ENCODE results near the gene RAMP2.

The RAMP2 gene

DNA sequence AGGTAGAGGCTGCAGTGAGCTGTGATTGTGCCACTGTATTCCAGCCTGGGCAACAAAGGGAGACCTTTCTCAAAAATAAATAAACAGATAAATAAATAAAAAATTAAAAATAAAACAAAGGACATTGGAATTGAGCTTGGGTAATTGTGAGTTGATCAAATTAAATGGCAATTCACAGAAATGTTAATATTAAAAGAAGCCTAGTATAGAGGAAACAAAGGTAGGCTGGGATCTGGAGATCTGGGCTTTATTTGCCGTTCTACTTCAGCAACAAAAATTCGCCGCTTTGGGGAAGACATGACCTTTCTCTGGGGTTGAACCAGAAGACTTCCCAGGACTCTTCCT is 11.9 kb downstream of the RAMP2 start:
- no peak for DNase-seq

DNA sequence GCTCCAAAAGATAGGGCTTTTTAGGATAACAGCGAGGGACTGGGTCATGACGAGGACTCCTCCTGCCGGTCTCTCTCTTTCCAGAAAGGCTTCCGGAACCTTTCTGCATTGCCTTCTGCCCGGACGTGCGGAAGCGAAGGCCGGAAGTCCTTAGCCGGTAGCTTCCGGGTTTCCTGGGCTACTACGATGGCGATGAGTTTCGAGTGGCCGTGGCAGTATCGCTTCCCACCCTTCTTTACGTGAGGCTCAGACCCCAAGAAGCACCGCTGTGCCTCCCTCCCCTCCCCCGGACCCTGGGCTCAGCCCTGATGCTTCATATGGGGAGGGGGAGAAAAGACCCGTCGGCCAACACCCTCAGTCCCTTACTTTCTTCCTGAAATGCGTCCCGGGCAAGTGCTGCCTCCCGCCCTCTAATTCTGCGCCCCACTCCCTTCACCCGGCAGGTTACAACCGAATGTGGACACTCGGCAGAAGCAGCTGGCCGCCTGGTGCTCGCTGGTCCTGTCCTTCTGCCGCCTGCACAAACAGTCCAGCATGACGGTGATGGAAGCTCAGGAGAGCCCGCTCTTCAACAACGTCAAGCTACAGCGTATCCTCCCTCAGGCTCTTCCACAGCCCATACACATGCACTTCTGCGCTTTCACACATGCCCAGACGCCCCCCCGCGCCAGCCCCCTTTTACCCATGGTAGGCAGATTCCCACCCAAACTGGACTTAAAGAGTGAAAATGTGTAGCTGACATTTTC is 12.4 kb downstream of the RAMP2 start, which contains the start of gene VPS25:
Gene VPS25, plus strand, starts transcription at position 160 of the 746 bp plus-strand sequence. Its CDS starts 27 bp downstream, at position 187.
- peak; percentile 77 for DNase-seq

DNA sequence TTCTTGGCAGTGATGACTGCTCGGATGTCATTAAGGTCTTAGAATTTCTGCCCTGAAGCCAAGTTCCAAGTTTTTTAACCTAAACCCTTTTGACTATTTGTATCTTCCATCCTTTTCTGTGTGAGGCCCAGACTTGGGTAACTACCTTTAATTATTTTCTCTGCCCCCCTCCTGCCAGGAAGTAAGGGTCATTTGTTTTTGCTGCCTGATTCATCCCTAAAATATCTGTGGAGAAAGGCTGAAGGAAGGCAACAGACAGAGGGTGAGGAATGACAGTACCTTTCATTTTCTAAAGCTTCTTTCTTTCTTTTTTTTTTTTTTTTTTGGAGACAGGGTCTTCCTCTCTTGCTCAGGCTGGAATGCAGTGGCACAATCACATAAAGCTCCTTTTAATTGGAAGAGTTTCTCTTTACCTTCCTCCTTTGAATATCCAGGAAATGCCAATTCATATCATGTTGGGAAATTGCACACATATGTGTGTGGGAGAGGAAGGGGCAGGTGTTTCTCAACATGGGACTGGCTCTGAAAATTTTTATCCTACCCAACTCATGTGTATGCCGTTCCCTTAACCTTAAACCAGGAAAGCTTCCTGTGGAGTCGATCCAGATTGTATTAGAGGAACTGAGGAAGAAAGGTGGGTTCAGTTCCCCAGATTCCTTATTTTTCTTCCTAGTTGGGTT is 13.2 kb downstream of the RAMP2 start:
- no peak for DNase-seq

DNA sequence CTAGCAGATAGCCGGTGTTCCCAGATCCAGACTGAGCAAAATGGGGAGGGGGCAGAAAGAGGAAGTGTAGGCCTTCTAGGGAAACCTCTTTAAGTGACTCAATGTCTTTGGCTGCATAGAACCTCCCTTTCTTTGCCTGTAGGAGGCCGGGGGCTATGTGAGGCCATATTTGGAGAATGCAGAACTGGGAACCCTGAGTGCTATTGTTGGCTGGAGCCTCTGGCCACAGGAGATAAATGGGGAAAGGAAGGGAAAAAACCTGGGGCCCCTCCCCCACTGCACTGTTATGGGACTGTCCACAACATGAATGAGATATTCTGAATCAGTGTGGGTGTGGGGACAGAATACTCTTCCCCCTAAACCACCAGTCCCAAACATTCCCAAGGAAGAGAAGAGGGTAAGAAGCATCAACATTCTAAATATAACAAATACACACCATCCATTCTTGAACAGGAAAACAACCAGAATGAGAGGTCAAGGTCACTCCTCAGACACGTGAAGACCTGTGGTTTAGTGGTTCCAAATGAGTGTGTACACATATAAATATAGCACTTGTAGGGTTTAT is 14.6 kb downstream of the RAMP2 start:
- DNase-seq: no peak

DNA sequence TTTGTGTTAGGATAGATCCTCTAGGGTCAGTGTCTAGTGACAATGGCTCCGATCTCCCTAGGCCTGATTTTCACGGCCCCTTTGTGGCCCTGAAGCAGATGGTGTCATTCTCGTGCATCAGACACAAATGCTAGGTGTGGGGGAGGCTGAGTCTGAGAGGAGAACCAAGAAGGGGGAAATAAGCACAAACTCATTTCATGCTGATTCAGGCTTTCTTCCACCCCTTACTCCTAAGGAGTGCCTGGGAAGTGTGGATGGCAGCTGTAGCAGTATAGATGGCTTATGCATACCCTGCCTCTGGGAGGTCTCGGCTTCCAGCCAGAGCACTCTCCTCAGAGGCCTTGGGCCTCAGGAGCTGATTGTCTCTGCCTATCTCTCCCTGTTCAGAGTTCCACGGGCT is 17.5 kb downstream of the RAMP2 start:
- no peak for DNase-seq

DNA sequence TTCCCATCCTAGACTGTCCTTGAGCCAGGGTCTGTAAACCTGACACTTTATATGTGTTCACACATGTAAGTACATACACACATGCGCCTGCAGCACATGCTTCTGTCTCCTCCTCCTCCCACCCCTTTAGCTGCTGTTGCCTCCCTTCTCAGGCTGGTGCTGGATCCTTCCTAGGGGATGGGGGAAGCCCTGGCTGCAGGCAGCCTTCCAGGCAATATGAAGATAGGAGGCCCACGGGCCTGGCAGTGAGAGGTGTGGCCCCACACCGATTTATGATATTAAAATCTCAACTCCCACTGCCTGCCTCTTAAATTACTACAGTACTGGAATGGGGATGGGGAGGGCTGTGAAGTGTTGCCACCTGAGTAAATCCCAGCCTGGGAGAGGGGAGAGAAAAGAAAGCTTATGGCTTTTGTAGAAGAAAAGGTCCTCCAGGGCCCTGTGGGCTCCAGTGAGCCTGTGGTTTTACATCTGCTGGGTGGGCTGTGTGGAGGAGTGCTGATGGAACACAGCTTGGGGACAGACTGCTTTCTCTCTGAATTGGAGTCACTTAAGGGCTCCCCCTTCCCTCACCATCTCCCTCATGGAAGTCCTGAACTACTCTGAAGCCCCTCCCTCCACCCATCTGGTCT is 18.4 kb downstream of the RAMP2 start:
- DNase-seq: no peak

DNA sequence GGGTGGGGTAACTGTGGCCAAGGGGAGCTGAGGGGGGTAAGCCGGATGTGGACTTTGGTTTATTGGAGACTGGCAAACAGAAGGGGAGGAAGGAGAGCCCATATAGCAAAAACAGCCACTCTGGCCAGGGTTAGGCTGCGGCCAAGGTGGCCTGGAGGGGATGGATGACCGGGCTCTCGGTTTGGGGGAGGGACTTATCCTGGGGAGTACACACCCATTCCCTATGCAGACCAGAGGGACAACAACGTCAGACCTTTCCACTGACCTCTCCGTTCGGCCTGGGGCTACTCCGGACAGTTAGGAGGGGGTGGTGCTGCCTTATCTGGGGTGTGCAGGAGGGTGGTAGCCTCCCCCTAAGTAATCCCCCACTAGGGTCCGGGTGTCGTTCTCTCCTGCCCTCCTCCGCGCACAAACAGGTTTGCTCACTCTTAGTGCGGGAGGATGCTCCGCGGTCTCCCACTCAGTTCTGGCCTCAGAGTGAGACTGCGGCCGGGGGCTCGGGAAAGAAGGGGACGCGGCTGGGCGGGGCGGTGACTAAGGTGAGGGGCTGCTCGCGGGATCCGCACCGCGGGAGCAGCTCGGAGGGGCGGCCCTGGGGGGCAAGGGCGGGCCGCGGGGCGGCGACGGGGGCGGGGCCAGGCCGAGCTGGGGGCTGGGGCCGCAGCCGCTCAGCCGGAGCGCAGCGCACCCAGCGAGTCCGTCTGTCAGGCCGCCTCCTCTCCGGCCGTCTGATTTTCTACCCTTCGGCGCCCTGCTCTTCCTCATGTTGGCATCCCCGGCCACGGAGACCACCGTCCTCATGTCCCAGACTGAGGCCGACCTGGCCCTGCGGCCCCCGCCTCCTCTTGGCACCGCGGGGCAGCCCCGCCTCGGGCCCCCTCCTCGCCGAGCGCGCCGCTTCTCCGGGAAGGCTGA is 19.2 kb downstream of the RAMP2 start, which contains the start of gene WNK4:
Gene WNK4, plus strand, starts transcription at position 675 of the 915 bp plus-strand sequence. Its CDS starts 89 bp downstream, at position 764.
- DNase-seq: no peak

DNA sequence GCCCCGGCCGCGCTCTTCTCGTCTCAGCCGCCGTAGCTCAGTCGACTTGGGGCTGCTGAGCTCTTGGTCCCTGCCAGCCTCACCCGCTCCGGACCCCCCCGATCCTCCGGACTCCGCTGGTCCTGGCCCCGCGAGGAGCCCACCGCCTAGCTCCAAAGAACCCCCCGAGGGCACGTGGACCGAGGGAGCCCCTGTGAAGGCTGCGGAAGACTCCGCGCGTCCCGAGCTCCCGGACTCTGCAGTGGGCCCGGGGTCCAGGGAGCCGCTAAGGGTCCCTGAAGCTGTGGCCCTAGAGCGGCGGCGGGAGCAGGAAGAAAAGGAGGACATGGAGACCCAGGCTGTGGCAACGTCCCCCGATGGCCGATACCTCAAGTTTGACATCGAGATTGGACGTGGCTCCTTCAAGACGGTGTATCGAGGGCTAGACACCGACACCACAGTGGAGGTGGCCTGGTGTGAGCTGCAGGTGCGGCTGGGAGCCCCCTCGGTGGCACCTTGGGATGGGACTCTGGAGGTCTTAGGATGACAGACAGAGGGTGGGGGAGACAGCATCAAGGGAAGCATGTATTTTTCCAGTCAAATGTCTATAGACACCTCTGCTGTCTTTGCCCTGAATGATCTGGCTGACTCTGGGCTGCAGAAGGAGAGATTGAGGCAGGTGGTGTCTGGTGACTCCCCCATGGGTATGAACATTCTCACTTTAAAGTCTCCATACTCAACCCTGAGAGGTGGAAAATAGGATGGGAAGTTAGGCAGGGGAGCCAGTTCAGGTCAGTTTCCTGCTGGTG is 20.0 kb downstream of the RAMP2 start:
- no peak for DNase-seq

DNA sequence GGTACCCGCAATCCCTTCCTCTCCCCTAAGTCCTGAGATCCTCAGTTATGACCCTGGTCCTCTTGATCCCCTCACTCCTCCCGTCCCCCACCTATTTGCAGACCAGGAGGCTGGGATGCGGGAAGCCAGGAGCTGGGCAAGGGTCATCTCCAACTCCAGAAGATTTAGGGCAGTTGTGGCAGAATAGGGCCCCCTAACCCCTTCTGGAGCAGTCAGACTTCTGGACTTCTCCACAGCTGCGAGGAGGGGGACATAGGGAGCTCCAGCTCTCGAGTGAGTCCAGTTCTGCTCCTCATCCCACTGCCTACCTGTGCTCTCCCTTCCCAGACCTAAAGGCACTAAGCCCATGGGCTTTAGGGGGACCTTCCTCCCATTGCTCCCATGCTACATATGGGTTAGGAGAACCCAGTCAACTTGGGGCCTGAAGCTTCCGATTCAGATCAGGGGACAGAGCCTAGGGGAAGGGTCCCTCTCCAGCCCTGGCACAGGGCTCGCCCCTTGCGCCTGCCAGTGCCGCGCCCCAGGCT is 20.7 kb downstream of the RAMP2 start:
- DNase-seq: no peak

DNA sequence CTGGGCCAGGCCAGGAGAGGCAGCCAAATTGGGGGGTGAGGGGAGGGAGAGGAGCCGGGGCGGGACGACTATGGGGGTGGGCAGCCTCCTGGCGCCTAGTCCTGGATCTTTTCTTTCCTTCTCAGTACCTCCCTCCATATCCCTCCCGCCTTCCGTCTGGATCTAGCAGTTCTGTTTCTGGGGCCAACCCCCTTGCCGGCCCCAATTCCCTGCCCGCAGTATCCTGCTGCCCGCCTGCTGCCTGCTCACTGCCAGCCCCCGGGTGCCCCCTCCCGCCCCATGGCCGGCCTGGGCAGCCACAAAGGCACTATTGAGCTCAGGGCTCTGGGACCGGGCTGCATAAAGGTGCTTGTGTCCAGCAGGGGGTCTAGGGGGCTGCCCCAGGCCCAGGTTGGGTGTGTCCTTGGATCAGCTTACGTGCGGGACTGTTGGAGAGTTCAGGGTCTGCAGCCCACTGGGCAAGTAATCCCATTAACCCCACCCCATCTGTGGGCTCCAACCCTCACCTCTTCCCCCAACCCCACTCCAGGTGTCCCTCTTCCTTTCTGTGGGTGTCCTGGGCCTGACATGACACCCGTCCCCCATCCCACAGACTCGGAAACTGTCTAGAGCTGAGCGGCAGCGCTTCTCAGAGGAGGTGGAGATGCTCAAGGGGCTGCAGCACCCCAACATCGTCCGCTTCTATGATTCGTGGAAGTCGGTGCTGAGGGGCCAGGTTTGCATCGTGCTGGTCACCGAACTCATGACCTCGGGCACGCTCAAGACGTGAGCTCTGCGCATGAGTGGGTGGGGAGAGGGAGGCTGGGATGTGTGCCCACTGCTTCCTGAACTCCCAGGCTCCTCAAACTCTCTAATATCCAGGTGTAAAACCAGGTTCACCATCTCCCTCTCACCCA is 21.4 kb downstream of the RAMP2 start:
- no peak for DNase-seq

DNA sequence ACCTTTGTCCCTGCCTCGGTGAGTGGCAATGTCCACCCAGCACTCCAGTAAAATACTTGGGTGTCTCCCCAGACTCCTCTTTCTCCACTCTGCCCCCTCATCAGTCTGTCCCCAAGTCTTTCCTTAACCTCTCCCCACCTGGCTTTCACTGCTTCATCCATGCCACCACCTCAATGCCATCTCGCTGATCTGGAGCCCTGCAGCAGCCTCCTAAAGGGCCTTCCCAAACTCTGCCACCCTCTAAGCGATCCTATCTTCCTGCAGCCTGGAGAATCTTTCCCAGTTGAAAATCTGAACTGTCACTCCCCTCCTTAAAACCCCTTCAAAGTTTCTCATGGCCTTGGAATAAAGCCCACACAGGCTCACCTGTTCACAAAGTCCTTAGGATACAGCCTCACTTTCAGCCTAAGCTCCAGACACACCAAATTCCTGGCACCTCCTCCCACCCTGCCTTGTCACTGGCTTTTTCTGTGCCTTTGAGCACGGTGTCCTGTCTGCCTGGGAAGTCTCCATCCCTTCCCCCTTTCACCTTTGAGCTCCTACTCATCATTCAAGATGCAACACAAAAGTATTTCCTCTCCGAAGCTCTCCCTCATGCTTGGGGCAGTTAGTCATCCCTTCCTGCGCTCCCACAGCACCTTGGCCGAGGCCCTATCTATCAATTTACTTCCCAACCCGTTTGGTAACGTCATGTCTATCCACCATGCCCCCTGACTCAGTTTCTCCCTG is 22.2 kb downstream of the RAMP2 start:
- DNase-seq: no peak

DNA sequence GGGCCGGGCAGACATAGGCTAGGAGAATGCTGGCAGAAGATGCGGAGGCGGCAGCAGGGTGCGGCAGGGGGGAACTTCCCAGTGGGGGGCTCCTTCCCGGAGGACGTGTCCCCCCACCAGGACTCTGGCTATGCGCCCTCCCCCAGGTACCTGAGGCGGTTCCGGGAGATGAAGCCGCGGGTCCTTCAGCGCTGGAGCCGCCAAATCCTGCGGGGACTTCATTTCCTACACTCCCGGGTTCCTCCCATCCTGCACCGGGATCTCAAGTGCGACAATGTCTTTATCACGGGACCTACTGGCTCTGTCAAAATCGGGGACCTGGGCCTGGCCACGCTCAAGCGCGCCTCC is 22.7 kb downstream of the RAMP2 start:
- no peak for DNase-seq

DNA sequence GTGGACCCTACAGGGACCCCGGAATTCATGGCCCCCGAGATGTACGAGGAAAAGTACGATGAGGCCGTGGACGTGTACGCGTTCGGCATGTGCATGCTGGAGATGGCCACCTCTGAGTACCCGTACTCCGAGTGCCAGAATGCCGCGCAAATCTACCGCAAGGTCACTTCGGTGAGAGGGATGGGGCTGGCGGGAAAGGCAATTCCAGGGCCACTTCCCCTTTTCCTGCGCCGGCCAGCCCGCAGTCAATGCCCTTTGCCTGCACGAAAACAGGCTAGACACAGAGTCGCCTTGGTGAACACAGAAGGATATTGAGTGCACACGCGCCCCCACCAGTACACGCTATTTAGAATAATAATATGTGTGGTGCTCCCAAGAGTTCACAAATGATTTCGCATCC is 23.4 kb downstream of the RAMP2 start:
- no peak for DNase-seq

DNA sequence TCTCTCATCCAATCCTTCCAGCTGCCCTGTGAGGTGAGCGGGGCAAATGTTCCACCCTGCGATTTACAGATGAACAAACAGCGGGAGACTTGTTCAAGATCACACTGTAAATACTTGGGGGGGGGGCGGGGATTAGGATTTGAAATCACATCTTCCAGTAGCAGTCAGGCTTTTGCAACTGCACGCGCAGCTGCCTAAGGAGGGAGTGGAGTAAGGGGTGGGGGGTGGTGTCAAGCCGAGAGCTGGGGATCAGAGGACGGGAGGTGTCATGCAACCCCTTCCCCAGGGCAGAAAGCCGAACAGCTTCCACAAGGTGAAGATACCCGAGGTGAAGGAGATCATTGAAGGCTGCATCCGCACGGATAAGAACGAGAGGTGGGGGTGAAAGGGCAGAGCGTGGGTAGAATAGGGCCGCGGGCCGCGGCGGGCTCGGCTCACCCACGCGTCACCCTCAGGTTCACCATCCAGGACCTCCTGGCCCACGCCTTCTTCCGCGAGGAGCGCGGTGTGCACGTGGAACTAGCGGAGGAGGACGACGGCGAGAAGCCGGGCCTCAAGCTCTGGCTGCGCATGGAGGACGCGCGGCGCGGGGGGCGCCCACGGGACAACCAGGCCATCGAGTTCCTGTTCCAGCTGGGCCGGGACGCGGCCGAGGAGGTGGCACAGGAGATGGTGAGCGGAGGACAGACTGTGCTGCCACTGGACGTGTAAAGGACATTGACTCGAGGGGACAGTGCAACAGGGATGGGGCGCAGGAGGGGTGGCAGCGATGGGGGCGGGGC is 24.0 kb downstream of the RAMP2 start:
- DNase-seq: no peak

DNA sequence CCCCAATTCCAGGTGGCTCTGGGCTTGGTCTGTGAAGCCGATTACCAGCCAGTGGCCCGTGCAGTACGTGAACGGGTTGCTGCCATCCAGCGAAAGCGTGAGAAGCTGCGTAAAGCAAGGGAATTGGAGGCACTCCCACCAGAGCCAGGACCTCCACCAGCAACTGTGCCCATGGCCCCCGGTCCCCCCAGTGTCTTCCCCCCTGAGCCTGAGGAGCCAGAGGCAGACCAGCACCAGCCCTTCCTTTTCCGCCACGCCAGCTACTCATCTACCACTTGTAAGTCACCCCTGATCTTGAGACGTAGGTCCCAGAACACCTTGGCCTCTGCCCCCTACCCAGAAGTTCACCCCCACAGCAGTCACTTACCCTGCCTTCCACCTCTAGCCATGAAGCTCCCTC is 26.2 kb downstream of the RAMP2 start:
- DNase-seq: no peak

DNA sequence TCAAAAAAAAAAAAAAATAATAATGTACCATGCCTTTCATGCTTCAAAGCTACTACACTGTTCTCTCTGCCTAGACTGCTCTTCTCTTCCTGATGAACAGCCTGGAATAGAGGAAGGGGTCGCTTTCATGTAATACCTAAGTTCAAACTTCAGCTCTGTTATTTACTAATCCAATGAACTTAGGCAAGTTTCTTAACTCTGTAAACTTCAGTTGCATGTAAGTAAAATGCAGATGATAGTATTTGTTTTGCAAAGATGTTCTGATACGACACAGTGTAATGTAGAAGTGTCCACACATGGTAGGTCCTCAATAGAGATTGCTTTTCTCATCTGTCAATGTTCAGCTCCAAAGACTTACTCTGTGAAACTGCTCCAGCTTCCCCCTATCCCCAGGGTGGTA is 30.9 kb downstream of the RAMP2 start:
- DNase-seq: no peak

DNA sequence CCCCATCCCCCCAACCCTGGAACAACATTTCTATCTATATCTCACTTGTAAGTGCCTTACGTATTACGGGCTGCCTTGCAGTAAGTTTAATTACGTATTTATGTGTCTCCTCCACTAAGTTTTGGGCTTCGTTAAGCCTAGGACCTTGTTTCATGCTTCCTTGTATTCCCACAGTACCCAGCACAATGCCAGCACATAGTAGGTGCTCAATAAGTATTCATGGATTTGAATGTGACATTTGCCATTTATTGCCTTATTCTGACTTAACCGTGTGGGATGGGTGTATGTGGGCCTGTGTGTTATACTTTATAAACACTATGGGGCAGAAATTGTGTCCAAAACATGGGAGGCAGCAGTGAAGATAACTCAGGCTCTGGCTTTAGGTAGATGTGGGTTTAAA is 31.5 kb downstream of the RAMP2 start:
- no peak for DNase-seq

DNA sequence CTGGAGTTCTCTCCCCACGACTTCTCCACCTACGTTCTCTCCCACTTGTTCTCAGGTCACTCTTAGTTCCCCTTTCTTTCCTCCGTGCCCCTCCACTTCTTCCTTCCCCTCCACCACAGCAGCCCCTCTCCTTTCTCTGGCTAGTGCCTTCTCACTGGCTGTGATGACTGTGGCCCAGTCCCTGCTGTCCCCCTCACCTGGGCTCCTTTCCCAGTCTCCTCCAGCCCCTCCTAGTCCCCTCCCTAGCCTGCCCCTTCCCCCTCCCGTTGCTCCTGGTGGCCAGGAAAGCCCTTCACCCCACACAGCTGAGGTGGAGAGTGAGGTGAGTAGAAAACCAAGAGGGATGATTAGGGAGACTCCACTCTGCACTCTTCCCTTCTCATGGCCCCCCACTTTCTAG is 34.0 kb downstream of the RAMP2 start:
- DNase-seq: no peak

DNA sequence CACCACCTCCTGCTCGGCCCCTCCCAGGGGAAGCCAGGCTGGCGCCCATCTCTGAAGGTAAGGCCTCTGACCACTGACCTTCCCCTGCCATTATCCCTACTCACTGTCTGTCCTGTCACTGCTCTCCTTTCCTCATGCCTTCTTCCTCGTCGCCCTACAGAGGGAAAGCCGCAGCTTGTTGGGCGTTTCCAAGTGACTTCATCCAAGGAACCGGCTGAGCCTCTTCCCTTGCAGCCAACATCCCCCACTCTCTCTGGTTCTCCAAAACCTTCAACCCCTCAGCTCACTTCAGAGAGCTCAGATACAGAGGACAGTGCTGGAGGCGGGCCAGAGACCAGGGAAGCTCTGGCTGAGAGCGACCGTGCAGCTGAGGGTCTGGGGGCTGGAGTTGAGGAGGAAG is 34.4 kb downstream of the RAMP2 start:
- no peak for DNase-seq

Measured in NCI-H510A treated with DMSO at 0.1 percent for 48 hours (cell line).